ENCODE measurements around the gene DDT.
"Not testable (repeated sequence)": the region's sequence is repeated elsewhere in the genome, so short reads cannot be mapped to it uniquely, and the experiment has no call there.

The DDT gene

DNA sequence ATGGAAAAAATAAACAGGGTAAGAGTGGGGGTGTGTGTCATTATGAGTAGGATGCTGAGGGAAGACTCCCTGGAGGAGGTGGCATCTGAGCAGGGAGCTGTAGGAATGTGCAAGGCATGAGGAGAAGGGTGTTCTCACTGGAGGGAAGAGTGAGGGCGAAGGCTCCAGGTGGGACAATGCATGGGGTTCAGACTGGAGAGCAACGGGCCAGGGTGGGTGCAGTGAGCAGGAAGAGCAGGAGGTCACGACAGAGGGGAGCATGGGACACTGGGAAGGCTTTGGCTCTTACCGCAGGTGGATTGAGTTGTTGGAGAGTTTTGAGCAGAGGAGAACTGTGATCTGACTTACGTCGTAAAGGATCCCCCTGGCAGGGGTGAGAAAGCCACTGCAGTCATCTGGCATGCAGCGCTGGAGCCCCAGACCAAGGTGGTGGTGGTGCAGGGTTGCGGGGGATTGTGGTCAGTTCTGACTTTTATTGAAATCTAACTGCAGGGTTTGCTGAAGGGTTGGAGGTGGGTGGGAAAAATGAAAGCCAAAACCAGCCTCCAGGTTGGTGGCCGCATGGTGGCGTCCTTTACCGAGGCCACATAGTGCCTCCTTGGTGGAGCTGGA is 21.3 kb downstream of the DDT start:
- not testable (repeated sequence) for DNase-seq (ENCODE audit: low read depth)

DNA sequence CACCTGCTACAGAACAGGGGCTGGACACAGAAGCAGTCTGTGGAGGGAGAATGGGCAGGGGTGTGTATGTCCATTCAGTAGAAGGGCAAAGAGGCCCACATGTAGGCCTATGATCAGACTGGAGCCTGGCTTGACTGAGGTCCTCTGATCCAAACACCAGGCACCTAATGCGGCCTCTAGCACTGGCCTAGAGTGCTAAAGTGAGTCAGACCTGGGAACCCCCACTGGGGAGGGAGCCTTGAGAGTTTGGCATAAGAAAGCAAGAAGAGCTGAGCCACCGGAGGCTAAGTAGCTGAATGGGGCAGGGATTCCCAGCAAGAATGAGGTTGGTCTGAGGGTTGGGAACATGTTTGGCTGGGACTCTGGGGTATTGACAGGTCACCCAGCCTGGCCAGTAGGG is 22.9 kb downstream of the DDT start:
- DNase-seq (ENCODE audit: low read depth) = peak; percentile 30

GRCh38 chr22:23949764-23950163 is 24.5 kb downstream of the DDT start:
- DNase-seq (ENCODE audit: low read depth) = not testable (repeated sequence)

GRCh38 chr22:23947391-23947790 is 26.9 kb downstream of the DDT start:
- not testable (repeated sequence) for DNase-seq (ENCODE audit: low read depth)

DNA sequence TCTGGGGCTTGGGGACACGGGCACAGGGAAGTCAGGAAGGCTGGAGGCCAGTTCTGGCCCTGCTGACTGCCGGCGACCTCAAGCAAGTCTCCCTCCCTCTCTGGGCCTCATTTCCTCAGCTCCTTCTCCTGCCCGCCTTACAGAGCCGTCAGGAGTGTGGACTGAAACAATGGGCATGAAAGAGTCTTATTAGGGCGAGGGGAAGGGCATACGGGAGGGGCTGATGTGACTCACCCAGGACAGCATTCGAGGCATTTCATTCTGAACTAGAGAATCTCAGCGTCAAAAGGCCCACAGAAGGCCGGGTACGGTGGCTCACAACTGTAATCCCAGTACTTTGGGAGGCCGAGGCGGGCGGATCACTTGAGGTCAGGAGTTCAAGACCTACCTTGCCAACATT is 34.1 kb downstream of the DDT start:
- not testable (repeated sequence) for DNase-seq (ENCODE audit: low read depth)

DNA sequence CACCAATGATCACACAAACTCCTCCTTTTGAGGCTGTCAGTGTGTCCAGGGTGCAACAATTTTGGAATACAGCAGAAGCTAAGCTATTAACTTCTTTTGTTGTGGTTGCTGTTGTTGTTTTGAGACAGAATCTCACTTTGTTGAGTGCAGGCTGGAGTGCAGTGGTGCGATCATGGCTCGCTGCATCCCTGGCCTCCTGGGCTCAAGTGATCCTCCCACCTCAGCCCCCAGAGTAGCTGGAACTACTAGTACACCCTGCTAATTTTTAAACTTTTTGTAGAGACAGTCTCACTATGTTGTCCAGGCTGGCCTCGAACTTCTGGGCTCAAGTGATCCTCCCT is 35.3 kb downstream of the DDT start:
- DNase-seq (ENCODE audit: low read depth) = no peak

DNA sequence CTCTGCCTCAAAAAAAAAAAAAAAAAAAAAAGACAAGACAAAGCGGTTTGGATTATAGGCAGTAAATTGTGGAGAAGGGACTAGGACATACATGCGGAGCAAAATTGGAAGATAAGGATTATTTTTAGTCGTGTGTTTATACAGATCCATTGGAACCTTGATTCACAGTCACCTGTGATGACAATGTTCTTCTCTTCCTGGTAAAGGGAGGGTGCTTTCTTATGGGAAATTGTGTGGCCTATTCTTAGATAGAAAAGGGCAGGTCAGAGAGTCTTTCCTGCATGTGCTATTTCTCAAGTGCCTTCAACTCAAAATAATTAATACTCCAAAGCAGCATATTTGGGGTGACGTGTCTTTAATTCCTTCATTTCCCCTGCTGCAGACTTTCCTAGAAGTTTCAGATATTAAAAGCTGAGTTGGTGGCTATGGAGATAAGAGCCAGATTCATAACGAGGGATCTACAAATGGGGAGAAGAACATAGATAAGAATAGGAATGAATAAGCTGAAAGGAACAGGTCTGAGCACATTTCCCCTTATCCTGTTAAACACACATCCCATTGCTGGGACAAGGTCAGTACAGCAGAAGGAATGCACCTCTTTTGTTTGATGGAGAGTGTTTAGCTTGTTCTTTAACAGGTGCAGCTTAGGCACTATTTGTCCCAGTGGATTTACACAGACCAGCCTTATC is 35.8 kb downstream of the DDT start:
- DNase-seq (ENCODE audit: low read depth) = no peak

DNA sequence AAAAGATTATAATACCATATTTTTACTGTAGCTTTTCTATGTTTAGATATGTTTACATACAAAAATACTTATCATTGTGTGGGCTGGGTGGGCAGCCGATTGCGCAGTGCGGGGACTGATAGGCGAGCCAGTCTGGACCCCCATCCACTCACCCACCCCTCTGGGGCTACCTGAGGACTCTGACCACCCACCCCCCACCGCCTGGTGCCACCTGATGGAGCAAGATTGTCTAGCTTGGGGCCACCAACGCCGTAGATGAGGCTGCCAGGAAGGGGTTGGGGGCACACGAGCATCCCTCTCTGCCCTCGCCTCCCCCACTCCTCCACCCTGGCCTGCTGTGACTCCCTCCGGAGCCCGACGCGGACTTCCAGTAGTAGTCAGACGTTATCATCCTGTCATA is 47.7 kb downstream of the DDT start:
- no peak for DNase-seq (ENCODE audit: low read depth)

- no peak for DNase-seq (ENCODE audit: low read depth)
Observed at GRCh38 chr22:23925020-23925606, 49.1 kb downstream of the DDT start.

- DNase-seq (ENCODE audit: low read depth) = no peak
Observed at GRCh38 chr22:23922921-23923320, 51.3 kb downstream of the DDT start.

DNA sequence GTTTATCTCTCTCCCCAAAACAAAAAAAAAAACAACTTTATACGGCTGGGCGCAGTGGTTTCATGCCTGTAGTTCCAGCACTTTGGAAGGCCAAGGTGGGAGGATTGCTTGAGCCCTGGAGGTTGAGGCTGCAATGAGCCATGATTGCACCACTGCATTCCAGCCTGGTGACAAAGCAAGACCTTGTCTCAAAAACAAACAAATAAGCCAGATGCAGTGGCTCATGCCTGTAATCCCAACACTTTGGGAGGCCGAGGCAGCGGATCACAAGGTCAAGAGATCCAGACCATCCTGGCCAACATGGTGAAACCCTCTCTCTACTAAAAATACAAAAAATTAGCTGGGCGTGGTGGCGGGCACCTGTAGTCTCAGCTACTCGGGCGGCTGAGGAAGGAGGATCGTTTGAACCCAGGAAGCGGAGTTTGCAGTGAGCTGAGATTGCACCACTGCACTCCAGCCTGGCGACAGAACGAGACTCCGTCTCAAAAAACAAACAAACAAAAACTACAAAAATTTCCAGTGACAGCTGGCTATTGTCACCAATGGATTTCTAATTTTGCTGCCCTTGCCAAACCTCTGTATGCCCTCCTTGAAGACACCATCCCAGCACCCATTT is 52.5 kb downstream of the DDT start:
- peak; percentile 77 for DNase-seq (ENCODE audit: low read depth)

Measured in ELR (cell line).